Bronchial epithelial cell (primary cell): Measurements from ENCODE around the gene DNAJB5. TPM values are rescaled to one million over a fixed set of nuclear protein-coding genes. Genes with fewer than 3 reads are reported as not detected.

Experiments
- DNase-seq: peaks from one replicate; pipeline ENCODE4 v3.0.0-alpha.2; 2010; ENCODE audit warnings: low read depth
- FAIRE-seq: peaks from 2 replicates; lab custom pipeline; 2011; peaks lifted over from hg19 to GRCh38; lab: Jason Lieb, UNC
- H3K27me3 ChIP-seq: 2 replicates; pipeline ENCODE4 v1.5.1; 2011; ENCODE audit warnings: low read length; ENCODE audit not compliant: control insufficient read depth, insufficient read depth
- H3K36me3 ChIP-seq: 2 replicates; pipeline ENCODE4 v1.5.1; 2011; ENCODE audit warnings: low read length; ENCODE audit not compliant: control insufficient read depth, insufficient read depth
- H3K4me3 ChIP-seq: 2 replicates; pipeline ENCODE4 v1.5.1; 2011; ENCODE audit warnings: mild to moderate bottlenecking, low read depth, low read length, control low read depth
- CTCF ChIP-seq: IDR thresholded peaks from 2 replicates; pipeline ENCODE4 v1.5.1; 2011; ENCODE audit warnings: mild to moderate bottlenecking, moderate library complexity, low read length, control low read depth, inconsistent platforms; ENCODE audit not compliant: insufficient read depth, severe bottlenecking
- total RNA-seq: library from RNA; depleted of rRNA; stranded (reverse); fragments of >200 nt; gene quantifications from 2 replicates; pipeline ENCODE4 v1.2.1, GENCODE V29; 2014

Gene DNAJB5
- total RNA-seq, 1 donor from 2014 or later: 8.2 TPM

GRCh38 chr9:34980181-34980761, 9.3 kb upstream of the DNAJB5 start:
- FAIRE-seq (no peak), DNase-seq (no peak)
- H3K27me3 ChIP-seq: peaks cover 1% of the 10 kb centered on the region
- no peaks in the 10 kb centered on the region for H3K36me3 ChIP-seq
- no peak overlapping the region for H3K4me3 ChIP-seq
- no peak for TF ChIP-seq CTCF

- FAIRE-seq: no peak
- no peak for TF ChIP-seq CTCF
- Histone ChIP-seq H3K4me3 (no peak overlapping the region), H3K36me3 (no peaks in the 10 kb centered on the region), H3K27me3 (peaks cover 1% of the 10 kb centered on the region)
- no peak for DNase-seq
These were observed 7.2 kb upstream of the DNAJB5 start for GRCh38 chr9:34982361-34982760.

GRCh38 chr9:34983209-34983608, 6.3 kb upstream of the DNAJB5 start:
- Histone ChIP-seq H3K36me3 (no peaks in the 10 kb centered on the region), H3K27me3 (peaks cover 1% of the 10 kb centered on the region), H3K4me3 (no peak overlapping the region)
- DNase-seq (no peak), FAIRE-seq (no peak)
- no peak for TF ChIP-seq CTCF

- H3K27me3 ChIP-seq: no peaks in the 10 kb centered on the region
- DNase-seq: no peak
- no peaks in the 10 kb centered on the region for H3K36me3 ChIP-seq
- H3K4me3 ChIP-seq: no peak overlapping the region
- TF ChIP-seq CTCF: no peak
- FAIRE-seq: no peak
These were observed 5.5 kb upstream of the DNAJB5 start for GRCh38 chr9:34984049-34984448.

- FAIRE-seq (no peak), DNase-seq (peak; percentile 66)
- Histone ChIP-seq H3K36me3 (no peaks in the 10 kb centered on the region), H3K27me3 (no peaks in the 10 kb centered on the region), H3K4me3 (no peak overlapping the region)
- peak; percentile 93 for TF ChIP-seq CTCF
These were observed 4.1 kb upstream of the DNAJB5 start for GRCh38 chr9:34985311-34985899.
